ENCODE data around the gene SLC35B4.

SLC35B4 gene, protein sequence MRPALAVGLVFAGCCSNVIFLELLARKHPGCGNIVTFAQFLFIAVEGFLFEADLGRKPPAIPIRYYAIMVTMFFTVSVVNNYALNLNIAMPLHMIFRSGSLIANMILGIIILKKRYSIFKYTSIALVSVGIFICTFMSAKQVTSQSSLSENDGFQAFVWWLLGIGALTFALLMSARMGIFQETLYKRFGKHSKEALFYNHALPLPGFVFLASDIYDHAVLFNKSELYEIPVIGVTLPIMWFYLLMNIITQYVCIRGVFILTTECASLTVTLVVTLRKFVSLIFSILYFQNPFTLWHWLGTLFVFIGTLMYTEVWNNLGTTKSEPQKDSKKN

DNA sequence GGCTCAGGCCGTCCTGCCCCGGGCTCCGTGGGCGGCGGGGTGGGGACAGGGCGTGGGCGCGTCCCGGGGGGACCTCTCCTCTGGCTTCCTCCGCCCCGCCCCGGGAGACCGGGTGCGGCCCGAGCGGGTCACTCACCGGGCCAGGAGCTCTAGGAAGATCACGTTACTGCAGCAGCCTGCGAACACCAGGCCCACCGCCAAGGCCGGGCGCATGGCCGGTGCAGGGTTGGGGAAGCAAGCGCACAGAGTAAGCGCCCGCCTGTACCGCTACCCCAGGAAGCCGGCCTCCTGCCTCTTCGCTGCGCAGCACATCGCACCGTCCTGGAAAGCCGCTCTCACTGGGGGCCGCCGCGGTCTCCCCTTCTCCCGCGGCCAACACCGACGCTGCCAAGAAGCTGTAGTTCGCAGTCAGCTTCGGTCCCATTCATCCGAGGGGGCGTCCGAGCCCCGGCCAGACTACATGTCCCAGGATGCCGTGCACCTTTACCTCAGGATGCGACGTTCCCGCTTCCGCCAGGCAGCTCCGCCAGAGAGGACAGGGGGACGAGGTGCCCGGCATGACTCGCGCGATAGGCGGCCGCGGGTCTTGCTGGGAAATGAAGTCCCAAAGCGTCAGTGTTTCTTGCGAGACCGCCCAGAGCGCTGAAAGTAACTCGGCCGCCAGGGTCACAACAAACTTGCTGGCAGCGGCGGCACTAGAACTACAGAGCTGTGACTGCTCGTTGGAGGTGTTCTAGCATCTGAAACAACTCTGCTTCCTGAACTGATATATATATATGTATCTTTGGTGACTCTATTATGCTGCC lies at the start of gene SLC35B4:
Gene SLC35B4, minus strand, starts transcription at position 392 of the 806 bp plus-strand sequence. Its CDS starts 179 bp downstream, at position 213.
- DNase-seq = peak; percentile 93

DNA sequence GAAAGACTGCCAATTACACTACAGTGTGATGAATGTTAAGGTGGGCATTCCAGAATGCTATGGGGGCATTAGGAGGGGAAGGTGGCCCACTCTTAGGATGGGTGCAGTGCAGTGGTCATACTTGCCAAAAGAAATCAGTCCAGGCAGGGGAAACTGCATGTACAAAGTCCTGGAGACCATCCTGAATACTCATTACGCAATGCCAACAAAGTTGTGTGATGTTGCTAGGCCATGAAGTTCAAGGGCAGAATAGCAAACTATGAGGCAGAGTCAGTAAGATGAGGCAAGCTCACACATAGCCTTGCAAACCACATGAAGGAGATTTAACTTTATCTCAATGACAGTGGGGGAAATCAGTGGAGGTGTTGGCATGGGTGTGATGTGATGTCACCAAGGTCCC lies 49.8 kb upstream of the SLC35B4 start:
- no peak for DNase-seq

DNA sequence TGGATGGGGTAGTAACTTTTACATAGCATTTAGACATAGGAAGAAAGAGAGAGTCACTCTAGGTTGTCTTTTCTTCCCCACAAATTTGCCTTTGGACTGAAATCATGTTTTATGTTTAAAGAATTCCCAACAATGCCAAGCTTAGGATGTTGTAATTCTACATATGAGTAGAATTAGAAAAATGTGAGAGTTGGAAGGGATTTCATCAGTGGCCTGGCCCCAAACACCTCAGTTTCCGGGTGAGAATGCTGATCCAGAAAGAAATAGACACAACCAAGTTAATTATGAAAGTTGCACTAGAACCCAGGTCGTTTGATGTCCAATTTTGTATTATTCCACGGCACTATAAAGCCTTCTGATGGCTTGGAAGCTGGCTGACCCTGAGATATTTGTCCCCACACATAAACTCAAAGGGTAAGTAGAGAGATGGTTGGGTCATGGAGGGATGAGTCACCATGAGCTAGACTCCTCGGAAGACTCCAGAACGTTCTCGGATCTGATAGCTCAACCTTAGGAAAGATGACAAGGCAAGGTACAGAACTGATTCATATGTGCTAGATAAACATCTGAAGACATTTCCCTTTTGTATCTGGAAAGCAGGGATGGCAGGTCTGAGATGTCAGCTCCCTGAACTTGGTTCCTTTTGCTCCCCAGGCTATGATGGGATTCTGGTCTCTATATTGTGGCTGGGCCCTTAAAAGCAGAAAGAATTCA lies 48.8 kb upstream of the SLC35B4 start:
- DNase-seq = no peak

DNA sequence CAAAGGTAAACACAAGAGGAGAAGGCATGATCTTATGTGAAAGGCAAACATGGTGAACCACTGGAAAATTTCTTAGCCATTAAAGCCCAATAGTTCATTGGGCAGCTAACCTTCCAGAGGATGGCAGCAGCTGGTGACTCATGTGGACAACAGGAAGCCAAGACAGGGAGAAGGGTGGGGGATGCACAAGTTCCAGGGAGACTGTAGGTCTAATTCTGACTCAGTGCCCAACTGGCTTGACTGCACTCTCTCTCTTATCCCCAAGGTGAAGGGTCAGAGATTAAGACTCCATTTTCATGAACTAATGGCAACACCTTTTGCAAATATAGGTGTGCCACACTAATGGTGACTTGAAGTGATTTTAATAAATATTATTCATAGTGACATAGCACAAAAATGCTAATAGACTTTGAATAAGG lies 47.9 kb upstream of the SLC35B4 start:
- no peak for DNase-seq

DNA sequence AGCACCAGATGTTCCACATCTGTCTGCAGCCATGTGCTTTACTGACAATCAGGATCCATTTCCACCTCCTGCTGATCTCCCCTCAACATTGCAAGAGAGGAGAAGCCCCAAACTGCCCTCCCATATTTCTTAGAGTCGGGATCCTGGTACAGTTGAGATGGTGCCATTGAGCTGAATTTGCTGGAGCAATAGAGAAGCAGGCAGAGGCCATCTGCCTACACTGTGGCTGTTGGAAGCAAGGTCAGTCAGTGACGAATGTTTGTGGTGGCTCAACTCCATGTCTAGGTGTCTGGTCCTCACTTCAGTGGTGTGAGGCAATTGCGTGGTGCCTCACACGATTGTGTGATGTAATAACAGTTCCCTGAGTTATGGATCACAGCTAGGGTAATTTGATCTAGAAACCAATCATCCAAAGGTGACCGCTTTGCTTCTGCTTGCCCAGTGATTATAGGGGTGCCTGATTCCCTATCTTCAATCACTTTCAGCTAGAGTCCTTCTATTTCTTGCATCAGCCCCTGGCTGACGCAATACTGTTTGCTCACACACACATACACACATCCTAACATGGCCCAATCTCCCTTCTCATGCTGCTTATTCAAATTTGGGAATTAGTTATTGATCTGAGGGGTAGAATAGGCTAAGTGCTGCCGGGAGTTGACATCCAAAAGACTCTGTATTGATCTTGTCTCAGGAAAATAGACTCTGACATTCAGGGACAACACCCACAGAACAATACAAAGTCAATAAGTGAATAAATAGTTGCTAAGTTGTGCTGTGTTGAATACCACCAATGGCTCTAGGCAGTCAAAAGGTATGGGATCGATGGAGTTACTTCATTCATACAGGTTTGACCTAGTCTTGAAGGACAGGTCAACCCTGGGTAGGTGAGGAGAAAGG lies 46.1 kb upstream of the SLC35B4 start:
- no peak for DNase-seq

DNA sequence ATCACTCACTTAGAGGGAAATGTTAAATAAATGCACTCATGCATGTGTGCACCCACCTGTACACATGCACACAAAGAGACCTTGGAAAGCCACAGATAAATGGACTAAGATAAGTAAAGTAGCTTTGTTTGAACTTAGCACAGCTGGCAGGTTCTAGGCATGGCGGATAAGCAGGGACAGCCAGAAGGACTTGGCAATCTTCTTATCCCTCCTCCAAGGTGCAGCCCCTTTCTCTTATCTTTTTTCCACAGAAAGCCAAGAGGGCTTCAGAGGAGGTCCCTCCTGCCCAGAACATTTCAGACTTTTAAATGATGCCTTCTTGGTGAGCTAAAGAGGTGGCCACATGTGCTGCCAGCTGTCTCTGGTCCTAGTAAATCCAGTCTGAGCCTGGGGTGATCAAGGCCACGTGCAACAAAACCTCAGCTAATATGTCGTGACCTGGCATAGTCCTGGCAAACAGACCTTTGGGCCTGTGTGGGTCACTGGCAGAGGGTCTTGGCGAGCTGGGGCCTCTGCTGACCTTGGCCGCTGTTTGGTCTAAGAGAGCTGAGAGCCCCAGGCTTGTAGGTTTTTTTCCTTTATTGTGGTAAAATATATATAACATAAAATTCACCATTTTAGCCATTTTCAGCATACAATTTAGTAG lies 43.2 kb upstream of the SLC35B4 start:
- no peak for DNase-seq

DNA sequence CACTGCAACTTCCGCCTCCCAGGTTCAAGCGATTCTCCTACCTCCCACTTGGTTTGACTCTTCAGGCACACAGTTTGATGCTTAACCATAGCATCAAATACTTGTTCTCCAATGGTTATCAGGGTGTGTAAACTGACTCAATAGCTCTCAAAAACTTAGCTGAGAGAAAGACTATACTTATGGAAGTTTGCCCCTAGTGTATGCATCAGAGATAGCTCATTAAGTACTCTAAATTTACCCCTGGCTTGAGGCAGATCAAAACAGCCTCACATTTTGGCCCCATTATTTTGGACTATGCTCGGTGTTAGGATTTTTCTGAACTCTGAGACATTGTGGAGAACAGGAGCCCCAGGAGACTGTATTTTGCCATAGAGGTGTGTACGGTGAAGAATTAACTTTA lies 40.8 kb upstream of the SLC35B4 start:
- no peak for DNase-seq

DNA sequence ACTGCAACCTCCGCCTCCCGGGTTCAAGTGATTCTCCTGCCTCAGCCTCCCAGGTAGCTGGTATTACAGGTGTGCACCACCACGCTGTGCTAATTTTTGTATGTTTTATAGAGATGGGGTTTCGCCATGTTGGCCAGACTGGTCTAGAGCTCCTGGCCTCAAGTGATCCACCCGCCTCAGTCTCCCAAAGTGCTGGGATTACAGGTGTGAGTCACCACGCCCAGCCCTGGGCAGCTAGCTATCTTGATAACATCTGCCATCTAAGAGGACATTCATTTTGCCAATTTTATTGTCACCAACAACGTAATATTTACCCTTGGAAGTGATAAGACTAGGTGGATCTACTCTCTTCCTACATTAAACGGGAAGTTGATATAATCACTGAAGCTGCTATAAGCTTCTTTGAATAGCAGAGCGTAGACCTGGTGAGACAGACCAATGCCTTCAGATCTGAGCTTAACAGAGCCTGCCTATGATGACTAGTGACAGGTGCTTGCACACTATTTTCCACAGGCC lies 39.7 kb upstream of the SLC35B4 start:
- no peak for DNase-seq

DNA sequence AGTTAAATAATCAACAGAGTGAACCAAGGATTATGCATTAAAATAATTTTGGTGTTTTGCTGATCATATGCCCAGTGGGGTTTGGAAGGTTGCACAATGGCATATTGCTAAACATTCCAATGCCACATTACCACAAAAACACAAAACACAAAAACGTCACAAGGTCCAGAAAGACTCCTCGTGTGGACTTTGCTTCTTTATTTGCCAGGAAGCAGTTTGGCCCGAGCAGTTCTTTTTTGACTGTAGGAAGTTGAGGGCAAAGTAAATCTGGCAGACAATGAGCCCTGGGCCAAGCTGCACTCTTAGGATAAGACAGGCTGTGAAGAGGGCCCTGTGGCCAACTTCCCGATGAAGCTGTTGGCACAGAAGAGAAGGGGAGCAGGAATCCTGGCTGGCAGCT lies 39.2 kb upstream of the SLC35B4 start:
- DNase-seq = no peak

DNA sequence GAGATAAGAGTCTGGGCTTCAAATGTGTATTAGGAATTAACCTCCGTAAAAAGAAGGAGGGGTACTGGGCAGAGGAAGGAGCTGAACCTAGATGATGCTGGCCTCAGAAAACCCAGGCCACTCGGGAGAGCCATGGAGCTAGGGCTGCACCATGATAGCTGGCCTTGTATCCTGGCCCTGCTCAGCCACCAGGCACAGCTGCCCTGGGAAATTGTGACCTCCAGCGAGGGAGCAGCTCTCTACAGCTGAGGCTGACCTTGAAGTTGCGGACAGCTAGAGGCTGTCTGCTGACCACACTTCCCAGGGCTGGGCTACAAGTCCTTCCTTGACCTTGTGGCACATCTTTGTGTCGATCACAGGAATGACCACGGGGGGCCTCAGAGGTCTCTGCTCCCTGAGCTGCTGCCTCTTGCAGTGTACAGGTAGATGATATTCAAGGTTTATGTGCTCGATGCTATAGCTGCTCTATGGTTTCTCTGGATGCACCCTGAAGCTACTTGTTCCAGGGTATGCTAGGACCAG lies 38.3 kb upstream of the SLC35B4 start:
- DNase-seq = no peak

DNA sequence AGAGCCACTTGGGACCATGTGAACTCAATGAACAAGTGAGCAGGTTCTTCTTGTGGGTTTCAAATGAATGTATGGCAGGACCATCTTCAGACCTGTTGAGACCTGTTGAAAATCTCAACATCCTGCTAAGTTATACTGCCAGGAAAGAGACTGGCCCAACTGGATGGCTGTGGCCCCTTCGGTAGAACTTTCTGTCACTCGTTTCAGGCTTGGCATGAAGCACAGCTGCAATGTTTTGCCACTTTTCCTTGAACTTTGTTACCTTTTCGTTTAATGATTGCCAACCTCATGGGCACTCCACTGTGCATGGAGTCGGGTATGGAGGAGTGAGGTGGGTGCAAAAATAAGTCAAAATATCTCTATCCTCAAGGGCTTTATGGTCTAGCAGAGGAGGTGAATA lies 36.7 kb upstream of the SLC35B4 start:
- no peak for DNase-seq

DNA sequence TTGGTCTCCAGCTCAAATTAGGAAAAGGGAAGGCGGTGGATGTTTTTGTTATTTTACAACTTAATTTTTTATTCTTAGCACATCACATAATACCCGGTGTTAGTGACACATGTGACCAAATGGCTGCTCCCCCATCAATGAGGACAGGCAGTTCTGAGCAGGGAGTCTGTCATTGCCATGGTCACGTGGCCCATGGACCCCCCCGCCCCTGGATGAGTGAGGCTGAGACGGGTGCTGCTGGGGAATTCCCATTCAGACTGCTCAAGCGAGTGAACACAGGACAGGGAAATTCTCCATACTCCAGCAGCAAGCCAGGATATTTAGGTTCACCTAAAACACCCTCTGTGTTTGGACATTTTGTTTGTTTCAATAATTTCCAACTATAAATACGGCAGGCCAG lies 34.7 kb upstream of the SLC35B4 start:
- no peak for DNase-seq

DNA sequence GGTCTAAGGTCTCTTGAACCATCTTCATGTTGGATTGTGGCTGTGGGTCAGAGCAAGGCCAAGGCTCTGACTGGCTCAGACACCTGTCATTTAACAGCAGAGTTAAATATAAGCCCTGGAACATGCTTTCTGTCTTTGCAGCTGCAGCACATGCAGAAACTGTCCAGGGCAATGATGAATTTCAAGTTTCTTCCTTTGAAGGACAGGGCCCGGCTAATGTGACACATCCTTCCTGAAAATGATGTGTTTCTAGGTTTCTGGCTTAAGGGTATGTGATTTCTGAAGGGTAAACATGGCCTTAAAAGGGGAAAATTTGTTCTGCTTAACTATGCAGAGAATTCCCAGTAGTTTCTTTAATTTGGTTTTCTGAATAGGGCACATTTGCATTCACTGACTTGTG lies 34.0 kb upstream of the SLC35B4 start:
- no peak for DNase-seq

DNA sequence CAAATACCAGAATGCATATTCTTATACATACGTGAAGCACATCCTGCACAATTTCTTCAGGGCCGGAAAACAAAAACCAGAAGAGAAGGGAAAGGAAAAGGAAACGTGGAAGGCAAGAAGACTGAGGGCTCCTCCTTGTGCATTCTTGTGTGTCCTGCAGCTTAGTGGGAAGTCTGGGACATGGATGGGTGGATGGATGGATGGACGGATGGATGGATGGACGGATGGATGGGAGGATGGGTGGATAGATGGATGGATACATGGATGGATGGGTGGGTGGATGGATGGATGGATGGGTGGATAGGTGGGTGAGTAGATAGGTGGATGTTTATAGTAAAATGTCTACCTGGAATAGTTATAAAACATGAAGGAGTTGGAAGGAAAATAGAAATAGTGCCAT lies 30.8 kb upstream of the SLC35B4 start:
- DNase-seq = no peak

DNA sequence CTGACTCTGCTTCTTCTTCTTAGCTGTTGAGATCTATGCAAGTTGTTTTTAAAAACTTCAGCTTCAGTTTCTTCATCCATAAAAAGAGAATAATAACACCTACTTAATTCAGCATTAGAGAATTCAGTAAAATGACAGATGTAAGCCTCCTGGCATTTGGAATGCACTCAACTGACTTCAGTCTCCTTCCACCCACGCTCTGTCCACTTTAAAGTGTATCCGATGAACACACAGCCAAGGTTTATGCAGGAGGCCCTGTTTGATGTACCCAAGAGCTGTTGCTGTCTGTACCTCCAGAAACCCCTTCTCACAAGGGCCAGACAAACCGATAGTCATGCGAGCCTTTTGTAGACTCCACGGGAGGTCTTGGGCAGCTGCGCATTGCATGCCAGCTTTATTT lies 27.1 kb upstream of the SLC35B4 start:
- no peak for DNase-seq

DNA sequence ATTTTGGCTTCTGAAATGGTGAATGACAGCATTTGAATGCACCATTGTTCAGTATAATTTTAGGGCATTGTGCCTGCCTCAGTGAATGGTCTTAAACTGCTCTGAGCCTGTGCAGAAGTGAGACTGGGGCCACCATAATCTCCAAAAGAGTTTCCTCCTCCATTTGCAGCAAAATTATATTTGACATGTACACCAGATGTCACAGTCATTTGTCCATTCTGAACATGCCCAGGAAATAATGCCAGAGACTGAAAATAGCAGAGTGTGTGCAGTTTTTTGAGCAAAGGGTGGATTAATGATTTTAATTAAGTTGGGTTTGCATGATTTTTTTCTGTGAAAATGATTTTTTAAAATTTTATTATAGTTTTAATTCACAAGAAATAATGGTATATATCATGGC lies 26.4 kb upstream of the SLC35B4 start:
- DNase-seq = no peak

DNA sequence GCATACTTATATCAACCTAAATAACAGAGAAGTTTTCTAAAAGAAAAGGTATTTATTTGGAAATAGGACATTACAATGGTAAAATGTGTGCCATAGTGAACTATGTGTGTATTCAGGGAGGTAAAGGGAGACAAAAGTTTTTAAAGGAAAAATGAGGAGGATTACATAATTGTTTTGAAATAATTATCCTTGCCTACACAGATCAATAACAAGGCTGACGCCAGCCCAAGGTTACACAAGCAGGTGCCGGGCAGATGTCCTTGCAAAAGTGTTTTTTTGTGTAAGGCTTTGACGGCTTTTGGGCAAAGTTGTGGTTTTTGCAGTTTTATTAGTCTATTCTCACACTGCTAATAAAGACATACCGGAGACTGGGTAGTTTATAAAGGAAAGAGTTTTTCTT lies 22.7 kb upstream of the SLC35B4 start:
- no peak for DNase-seq

DNA sequence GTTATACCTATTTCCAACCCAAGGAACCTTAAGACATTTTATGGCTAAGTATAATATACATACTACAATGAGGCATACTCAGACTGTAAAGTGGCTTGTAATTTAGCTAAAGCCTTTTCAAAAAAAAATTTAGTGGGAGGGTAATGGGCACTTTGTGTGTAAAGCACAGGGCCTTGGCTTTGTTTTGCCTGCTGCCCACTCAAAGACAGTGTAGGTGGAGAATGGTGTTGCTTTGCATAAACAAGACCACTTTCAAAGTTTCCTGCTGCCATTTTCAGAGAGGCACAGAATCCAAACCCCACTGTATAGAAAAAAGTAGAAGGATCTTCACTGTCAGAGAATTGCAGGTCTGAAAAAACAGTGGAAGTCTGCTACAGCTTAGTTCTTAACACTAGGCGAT lies 21.2 kb upstream of the SLC35B4 start:
- DNase-seq = no peak

DNA sequence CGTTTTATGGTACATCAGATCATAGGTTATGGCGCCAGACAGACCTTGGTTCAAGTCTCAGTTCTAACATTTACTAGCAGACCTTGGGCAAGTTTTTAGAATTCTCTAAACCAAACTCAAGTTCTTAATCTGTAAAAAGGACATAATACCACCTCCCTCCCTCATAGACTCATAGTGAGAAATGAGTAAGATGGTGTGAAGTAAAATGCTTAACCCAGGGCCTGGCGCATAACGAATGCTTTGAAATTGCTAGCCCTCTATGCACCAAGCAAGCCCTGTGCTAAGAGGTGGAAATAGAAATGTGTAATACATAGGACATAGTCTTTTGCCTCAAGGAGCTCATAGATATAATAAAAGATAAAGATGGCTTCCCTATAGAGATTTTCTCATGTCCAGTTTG lies 17.7 kb upstream of the SLC35B4 start:
- DNase-seq = no peak

DNA sequence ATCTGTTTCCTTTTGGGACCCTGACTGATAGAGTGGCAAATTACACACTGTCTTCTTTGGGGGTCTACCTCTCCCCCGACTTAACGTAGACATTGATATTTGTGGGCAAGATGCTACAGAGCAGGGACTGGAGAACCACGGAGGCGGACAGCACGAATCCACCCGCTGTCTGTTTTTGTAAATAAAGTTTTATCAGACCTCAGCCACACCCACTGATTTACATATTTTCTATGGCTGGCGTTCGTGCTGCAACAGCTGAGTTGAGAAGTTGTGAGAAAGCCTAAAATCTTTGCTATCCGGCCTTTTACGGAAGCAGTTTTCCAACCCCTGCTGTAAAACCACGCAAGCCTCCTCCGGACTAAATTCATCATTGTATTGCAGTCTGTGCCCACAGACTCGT lies 17.2 kb upstream of the SLC35B4 start:
- no peak for DNase-seq

DNA sequence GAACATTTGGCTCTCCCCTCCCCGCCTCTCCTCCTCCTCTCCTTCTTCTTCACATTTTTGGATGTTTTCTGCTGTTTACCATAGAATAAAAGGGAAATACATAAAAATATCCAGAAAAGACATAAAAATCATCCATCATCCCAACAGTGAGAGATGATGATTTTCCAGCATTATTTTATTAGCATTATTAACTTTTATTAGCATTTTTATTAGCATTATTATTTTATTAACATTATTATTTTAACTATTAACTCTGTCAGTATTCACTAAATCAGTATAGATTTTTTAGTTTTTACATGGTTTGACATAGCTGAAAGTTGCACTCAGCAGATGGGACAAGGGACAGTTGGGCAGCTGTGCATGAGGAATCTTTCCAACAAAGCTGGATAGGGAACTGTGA lies 16.2 kb upstream of the SLC35B4 start:
- no peak for DNase-seq

DNA sequence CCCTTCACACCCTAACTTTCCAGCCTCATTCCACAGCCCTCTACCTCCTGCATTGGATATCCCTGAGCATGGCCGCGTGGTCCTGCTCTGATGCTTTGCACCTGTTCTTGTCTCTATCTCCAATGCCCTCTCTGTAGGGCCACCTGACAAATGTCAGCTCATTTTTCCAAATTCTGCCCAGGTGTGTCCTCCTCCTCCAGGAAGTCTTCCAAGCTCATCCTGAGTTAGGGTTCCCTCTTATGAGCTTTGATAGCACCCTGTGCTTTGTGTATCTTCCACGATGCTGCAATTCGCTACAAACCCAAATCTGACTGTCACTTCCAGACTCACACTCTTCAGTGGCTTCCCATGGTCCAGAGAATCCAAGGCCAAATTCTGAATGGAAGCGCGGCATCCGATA lies 14.7 kb upstream of the SLC35B4 start:
- no peak for DNase-seq

All from COR-L47 (cell line).